Measurements from ENCODE around the gene CFAP410. TPM values are rescaled to one million over a fixed set of nuclear protein-coding genes. Genes with fewer than 3 reads are reported as not detected.
"Not testable (repeated sequence)": the region's sequence is repeated elsewhere in the genome, so short reads cannot be mapped to it uniquely, and the experiment has no call there.

Gene CFAP410
- total RNA-seq, 1 experiment from 2014 or later: 11.0 TPM

DNA sequence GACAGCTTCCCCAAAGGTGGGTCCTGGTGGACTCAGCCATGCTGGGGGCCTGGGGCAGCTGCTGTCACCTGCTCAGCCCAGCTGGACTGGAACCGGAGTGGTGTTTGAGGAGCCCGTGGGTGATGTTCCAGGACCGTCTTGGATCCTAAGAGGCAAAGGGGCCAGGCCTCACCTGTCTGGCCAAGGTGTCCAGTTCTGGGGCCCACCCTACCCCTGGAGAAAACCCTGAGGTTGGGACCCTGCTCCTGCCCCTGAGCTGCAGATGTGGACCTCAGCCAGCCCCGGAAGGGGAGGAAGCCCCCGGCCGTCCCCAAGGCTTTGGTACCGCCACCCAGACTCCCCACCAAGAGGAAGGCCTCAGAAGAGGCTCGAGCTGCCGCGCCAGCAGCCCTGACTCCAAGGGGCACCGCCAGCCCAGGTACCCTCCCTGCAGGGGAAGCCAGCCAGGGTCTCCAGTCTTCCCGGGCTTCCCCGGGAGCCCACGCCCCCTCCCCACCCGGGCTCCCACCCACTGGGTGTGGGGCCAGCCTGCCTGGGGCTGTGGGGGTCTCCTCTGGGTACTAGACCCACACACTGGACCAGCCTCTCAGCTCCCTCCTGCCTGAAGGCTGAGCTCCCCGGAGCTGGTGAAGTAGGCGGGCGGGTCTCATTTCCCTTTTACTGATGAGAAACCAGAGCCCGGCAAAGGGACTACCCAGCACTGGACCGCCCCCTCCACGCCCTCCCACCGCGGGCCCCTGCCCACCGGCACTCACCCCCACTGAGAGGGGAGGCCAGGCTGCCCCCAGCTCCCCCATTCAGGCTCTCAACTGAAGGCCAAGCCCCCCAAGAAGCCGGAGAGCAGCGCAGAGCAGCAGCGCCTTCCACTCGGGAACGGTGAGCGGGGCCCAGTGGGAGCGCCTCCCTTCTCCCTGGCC lies 52.2 kb downstream of the CFAP410 start:
- DNase-seq (ENCODE audit: low read depth, low spot score): no peak
- in situ Hi-C loops (cut with HindIII; ENCODE audit: low pct_unique_long_range_greater_than_20kb, low sequenced_read_pairs): no loop called here

DNA sequence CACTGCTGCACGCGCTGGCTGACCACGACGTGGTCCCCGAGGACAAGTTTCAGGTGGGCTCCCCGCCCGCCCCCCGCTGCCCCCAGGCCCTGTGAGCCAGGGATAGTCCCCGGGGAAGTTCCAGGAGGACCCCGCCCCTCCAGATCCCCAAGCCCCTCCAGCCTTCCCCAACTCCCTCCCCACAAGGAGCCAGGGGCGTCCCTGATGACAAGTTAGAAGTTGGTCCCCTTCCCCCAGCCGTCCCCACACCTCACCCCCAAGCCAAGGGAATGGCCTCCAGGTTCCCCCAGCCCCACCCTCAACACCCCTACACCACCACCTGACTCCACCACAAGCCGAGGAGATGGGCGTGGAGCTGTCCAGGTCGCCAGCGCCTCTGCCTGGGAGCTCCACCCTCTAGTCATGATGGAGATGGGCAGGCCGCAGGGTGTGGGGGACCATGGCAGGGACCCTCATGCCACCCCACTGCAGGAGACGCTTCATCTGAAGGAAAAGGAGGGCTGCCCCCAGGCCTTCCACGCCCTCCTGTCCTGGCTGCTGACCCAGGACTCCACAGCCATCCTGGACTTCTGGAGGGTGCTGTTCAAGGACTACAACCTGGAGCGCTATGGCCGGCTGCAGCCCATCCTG lies 53.0 kb downstream of the CFAP410 start:
- in situ Hi-C loops (cut with HindIII; ENCODE audit: low pct_unique_long_range_greater_than_20kb, low sequenced_read_pairs): no loop called here
- DNase-seq (ENCODE audit: low read depth, low spot score): no peak

DNA sequence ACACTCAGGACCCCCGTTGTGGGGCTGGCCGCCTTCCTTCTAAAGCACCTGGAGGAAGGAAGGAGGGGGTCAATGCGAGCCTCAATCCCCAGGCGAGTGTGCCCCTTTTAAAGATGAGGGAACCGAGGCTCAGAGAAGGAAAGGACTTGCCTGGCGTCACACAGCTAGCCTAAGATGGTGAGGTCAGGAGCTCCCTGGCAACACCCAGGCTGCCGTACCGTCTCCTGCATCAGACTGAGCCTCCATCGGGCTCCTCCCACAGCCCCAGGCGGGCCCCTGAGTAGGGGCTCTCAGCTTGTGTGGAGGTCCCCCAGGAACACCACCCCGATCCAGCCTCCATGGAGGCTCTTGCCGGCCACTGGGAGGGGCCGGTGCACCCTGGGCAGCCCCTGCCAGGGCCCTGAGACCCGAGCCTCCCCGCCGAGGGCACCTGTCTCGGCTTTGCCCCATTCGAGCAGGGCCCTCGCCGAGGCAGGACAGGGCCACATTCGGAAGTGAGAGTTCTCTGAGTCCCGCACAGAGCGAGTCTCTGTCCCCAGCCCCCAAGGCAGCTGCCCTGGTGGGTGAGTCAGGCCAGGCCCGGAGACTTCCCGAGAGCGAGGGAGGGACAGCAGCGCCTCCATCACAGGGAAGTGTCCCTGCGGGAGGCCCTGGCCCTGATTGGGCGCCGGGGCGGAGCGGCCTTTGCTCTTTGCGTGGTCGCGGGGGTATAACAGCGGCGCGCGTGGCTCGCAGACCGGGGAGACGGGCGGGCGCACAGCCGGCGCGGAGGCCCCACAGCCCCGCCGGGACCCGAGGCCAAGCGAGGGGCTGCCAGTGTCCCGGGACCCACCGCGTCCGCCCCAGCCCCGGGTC lies 53.8 kb downstream of the CFAP410 start, which contains the start of gene AIRE:
AIRE (plus strand) TSS at position 739 of the 855 bp plus-strand sequence. CDS start 131 bp downstream, outside the sequence.
- DNase-seq (ENCODE audit: low read depth, low spot score): no peak
- in situ Hi-C loops (cut with HindIII; ENCODE audit: low pct_unique_long_range_greater_than_20kb, low sequenced_read_pairs): no loop called here

DNA sequence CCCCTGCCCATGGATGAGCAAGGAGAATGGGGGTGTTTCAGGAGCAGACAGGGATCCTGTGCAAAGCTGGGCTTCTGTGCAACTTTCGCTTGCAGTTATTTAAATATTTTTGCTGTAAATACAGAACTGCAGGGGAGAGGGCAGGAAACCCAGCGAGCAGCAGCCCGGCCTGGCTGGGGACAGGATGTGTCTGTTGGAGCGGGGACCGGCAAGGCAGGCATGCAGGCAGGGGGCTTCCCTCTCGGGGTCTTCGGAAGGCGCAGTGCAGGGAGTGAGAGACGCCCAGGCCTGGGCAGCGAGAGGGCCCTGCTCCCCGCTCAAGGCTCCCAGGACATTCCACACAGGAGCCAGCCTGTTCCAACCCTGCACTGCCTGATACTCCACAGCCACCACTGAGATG lies 55.2 kb downstream of the CFAP410 start:
- no peak for DNase-seq (ENCODE audit: low read depth, low spot score)
- in situ Hi-C loops (cut with HindIII; ENCODE audit: low pct_unique_long_range_greater_than_20kb, low sequenced_read_pairs): no loop called here

DNA sequence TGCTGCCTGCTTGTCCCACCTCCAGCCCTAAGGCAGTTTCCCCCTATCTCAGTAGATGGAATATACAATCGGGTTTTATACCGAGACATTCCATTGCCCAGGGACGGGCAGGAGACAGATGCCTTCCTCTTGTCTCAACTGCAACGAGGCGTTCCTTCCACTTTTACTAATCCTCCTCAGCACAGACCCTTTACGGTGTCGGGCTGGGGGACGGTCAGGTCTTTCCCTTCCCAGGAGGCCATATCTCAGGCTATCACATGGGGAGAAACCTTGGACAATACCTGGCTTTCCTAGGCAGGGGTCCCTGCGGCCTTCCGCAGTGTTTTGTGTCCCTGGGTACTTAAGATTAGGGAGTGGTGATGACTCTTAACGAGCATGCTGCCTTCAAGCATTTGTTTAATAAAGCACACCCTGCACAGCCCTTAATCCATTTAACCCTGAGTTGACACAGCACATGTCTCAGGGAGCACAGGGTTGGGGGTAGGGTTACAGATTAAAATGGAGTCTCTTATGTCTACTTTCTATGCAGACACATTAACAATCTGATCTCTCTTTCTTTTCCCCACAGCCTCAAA lies 55.9 kb downstream of the CFAP410 start:
- DNase-seq (ENCODE audit: low read depth, low spot score); in situ Hi-C loops (cut with HindIII; ENCODE audit: low pct_unique_long_range_greater_than_20kb, low sequenced_read_pairs): not testable (repeated sequence)

DNA sequence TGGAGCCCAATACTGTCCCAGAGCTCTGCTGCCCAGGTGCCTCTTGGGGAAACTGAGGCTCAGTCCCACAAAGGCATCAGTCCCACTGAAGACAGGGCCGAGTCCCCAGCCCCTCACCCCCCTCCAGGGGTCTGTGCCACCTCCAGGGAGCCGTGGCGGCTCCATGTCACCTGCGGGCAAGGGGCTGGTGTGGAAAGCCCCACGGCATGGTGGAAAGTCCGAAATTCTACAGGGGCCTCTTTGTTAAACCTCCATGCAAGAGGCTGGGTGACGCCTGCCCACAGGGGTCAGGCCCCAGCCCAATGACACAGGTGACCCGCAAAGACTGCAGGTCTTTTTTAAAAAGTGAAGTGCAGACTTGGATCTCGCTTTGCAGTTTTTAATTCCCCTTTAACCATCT lies 56.8 kb downstream of the CFAP410 start:
- no peak for DNase-seq (ENCODE audit: low read depth, low spot score)
- in situ Hi-C loops (cut with HindIII; ENCODE audit: low pct_unique_long_range_greater_than_20kb, low sequenced_read_pairs): no loop called here

DNA sequence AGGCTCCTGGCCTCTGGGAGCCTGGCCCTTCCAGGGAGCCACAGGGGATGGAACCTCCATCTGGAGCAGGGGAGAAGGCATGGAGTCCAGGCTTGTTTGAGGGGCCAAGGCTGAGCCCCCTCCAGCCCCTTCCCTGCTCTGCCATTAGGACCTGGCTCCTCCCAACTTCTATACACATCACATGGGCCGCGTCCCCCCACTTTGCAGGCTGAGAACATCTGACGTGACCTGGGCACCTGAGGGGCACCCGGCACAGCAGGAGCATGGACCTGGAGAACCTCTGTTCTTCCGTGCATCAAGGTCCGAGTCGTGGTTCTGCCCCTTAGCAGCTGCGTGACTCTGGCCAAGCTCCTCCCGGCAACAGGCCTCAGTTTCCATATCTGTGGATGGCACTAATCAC lies 57.4 kb downstream of the CFAP410 start:
- DNase-seq (ENCODE audit: low read depth, low spot score): no peak
- in situ Hi-C loops (cut with HindIII; ENCODE audit: low pct_unique_long_range_greater_than_20kb, low sequenced_read_pairs): no loop called here

DNA sequence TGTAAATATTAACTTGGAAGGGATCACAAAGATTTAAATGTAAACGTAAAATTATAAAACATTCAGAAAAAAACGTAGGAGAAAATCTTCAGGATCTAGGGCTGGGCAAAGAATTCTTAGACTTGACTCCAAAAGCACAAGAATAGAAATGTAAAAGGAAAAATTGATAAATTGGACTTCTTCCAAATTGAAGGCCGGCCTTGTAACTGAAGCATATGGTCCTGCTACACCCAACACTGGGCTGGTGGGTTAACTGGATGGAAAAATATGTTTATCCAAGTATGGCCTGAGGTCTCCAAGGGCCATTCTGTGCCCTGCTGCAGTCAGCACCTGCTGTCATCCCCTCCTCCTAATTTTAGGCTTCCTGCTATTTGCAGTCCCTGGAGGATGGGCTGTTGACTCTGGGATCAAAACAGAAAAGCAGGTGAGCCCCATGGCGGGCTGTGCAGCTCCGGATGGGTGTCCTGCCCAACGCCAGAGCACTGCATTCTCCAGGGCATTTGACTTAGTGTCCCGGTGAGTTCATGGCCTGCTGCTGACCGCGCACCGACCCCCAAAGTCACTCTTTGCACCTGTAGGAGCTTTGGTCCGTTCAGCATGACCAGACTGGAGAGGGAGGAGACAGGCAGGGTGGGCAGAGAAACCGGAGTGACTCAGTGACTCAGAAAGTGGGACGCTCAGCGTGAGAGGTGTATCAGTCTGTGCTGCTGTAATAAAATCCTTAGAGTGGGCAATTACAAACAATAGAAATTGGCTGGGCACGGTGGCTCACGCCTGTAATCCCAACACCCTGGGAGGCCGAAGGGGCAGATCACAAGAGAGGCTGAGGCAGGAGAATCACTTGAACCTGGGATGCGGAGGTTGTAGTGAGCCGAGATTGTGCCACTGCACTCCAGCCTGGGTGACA lies 59.6 kb downstream of the CFAP410 start:
- no peak for DNase-seq (ENCODE audit: low read depth, low spot score)
- in situ Hi-C loops (cut with HindIII; ENCODE audit: low pct_unique_long_range_greater_than_20kb, low sequenced_read_pairs): no loop called here

Other genes with a start within 250 kb of the CFAP410 start
- 28.2 and 34.0 TPM in 2 replicates for gene PWP2, start 232.0 kb downstream of the CFAP410 start, total RNA-seq (2014; rRNA removed; shearing (Covaris generic))
- gene GATD3, start 205.7 kb downstream of the CFAP410 start, total RNA-seq (2014; rRNA removed; shearing (Covaris generic)): 30.8 and 39.1 TPM in 2 replicates
- 0.05 and 0.29 TPM in 2 replicates for gene ICOSLG, start 98.4 kb downstream of the CFAP410 start, total RNA-seq (2014; rRNA removed; shearing (Covaris generic))
- gene DNMT3L, start 77.5 kb downstream of the CFAP410 start, total RNA-seq (2014; rRNA removed; shearing (Covaris generic)): not detected in 2 replicates
- not detected in 2 replicates for gene AIRE, start 53.5 kb downstream of the CFAP410 start, total RNA-seq (2014; rRNA removed; shearing (Covaris generic))
- 81.4 and 82.0 TPM in 2 replicates for gene PFKL, start 39.3 kb downstream of the CFAP410 start, total RNA-seq (2014; rRNA removed; shearing (Covaris generic))
- 0.21 and 0.37 TPM in 2 replicates for gene TRPM2, start 14.2 kb upstream of the CFAP410 start, total RNA-seq (2014; rRNA removed; shearing (Covaris generic))
- 1.5 TPM in 2 replicates for gene LRRC3, start 116.1 kb upstream of the CFAP410 start, total RNA-seq (2014; rRNA removed; shearing (Covaris generic))
- gene KRTAP10-1, start 200.8 kb upstream of the CFAP410 start, total RNA-seq (2014; rRNA removed; shearing (Covaris generic)): not detected in 2 replicates
- gene KRTAP10-2, start 212.1 kb upstream of the CFAP410 start, total RNA-seq (2014; rRNA removed; shearing (Covaris generic)): not detected in 2 replicates
- gene KRTAP10-3, start 219.4 kb upstream of the CFAP410 start, total RNA-seq (2014; rRNA removed; shearing (Covaris generic)): not detected in 2 replicates
- not detected in 2 replicates for gene KRTAP10-4, start 234.3 kb upstream of the CFAP410 start, total RNA-seq (2014; rRNA removed; shearing (Covaris generic))
- not detected in 2 replicates for gene KRTAP10-5, start 241.2 kb upstream of the CFAP410 start, total RNA-seq (2014; rRNA removed; shearing (Covaris generic))

Measured in SK-MEL-5 (cell line).